Lung (tissue), 12 donors: Measurements from ENCODE around the gene GOLGB1. TPM values are rescaled to one million over a fixed set of nuclear protein-coding genes. Genes with fewer than 3 reads are reported as not detected.
A peak's percentile ranks its signal among the peaks of the same experiment; 100 is the strongest.

ENCODE experiments used
- ATAC-seq: fragments of 200-7000 bp; cut with Tn5 transposase; one replicate; pipeline ENCODE4 v1.9.1; 2020; ENCODE audit warnings: moderate number of reproducible peaks; ENCODE audit not compliant: insufficient read depth, low FRiP score
- DNase-seq, 3 donors: peaks; one replicate each; pipeline ENCODE4 v3.0.0-alpha.2; 2013 to 2017
- H3K27ac ChIP-seq, 2 donors: one replicate each; pipeline ENCODE4 v1.5.1; 2013; ENCODE audit warnings: mild to moderate bottlenecking in 2 of 2, moderate library complexity in 2 of 2, control low read depth in 1 of 2, inconsistent platforms in 1 of 2, low read depth in 1 of 2, low read length in 1 of 2
- H3K27me3 ChIP-seq, 3 donors: one replicate each; pipeline ENCODE4 v1.5.1; 2013; ENCODE audit warnings: low read length in 2 of 3; ENCODE audit not compliant: control insufficient read depth in 3 of 3, insufficient read depth in 3 of 3
- H3K36me3 ChIP-seq, 4 donors: one replicate each; pipeline ENCODE4 v1.5.1; 2013; ENCODE audit warnings: low read length in 4 of 4, mild to moderate bottlenecking in 1 of 4, moderate library complexity in 1 of 4; ENCODE audit not compliant: control insufficient read depth in 4 of 4, insufficient read depth in 4 of 4
- H3K4me1 ChIP-seq, 5 donors: one replicate each; pipeline ENCODE4 v1.5.1; 2013; ENCODE audit warnings: low read length in 5 of 5, mild to moderate bottlenecking in 2 of 5, moderate library complexity in 1 of 5; ENCODE audit not compliant: control insufficient read depth in 5 of 5, insufficient read depth in 5 of 5
- H3K4me3 ChIP-seq: one replicate; pipeline ENCODE4 v1.5.1; 2013; ENCODE audit warnings: mild to moderate bottlenecking, control low read depth, moderate library complexity
- H3K9ac ChIP-seq, 2 donors: one replicate each; pipeline ENCODE4 v1.5.1; 2013; ENCODE audit warnings: low read length in 2 of 2, control low read depth in 1 of 2; ENCODE audit not compliant: insufficient read depth in 1 of 2
- H3K9me3 ChIP-seq, 4 donors: one replicate each; pipeline ENCODE4 v1.5.1; 2013; ENCODE audit warnings: low read length in 3 of 4, mild to moderate bottlenecking in 1 of 4, moderate library complexity in 1 of 4; ENCODE audit not compliant: control insufficient read depth in 4 of 4, insufficient read depth in 3 of 4
- WGBS, 2 donors: extraction: QIAGEN DNeasy Blood & Tissue Kit; methylation state at CpG; one replicate each; pipeline ENCODE4 v1.1.7; 2013; 5-methylcytosine and 5-hydroxymethylcytosine counted together
- polyA plus RNA-seq, 2 donors: library from polyadenylated mRNA; stranded (reverse); fragments of 200-250 nt; gene quantifications; one replicate each; pipeline ENCODE4 v1.2.1, GENCODE V29; 2013
- total RNA-seq, 2 donors: library from RNA; depleted of rRNA in 1 of 2; stranded (reverse); fragments of >200 nt in 1 of 2; gene quantifications; one replicate each; pipeline ENCODE4 v1.2.1, GENCODE V29; 2014 to 2021
- TF ChIP-seq, protein P1 (sequence below): IDR thresholded peaks from 2 replicates; pipeline ENCODE4 v1.5.1; 2012; ENCODE audit warnings: mild to moderate bottlenecking; ENCODE audit errors: control extremely low read depth, extremely low read depth
- donor health status: control.
- donor health status: control.
- donor health status: Bipolar disorder and iron deficiency.
- donor health status: healthy.
- donor health status: DM: yes; HTN: yes; CAD: no.

The GOLGB1 gene
- total and polyA plus RNA-seq, 4 donors = 11.6 to 92.8 (median 31.1) TPM

DNA sequence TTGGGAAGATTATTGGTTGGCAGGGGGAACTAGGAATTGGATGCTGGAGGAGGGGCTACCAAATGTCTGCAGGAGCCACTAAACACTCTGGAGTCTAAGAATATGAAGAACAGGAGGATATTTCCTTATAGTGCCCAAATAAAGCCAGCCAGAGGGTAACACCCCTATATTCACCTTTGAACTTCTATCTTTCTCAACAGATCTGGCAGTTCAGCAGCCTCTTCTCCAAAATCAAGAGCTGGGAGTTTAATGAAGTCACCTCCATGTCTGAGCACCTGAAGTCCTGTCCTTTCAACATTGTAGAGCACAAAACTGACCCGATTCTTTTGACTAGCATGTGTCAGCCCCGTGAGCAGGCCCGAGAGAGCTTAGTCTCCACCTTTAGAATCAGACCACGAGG is 123.0 kb downstream of the GOLGB1 start:
- Histone ChIP-seq H3K27me3 (no peaks in the 10 kb centered on the region), H3K9ac (no peak overlapping the region), H3K4me1 (peaks cover 0 to 2% (median 0%) of the 10 kb centered on the region in 5 donors), H3K36me3 (no peaks in the 10 kb centered on the region), H3K4me3 (no peak overlapping the region), H3K27ac (no peak overlapping the region), H3K9me3 (peaks cover 0 to 2% (median 0%) of the 10 kb centered on the region in 4 donors)
- WGBS, 2 donors = 96 to 99% methylated on average over 4 of the region's 4 CpGs
- TF ChIP-seq, protein P1, sequence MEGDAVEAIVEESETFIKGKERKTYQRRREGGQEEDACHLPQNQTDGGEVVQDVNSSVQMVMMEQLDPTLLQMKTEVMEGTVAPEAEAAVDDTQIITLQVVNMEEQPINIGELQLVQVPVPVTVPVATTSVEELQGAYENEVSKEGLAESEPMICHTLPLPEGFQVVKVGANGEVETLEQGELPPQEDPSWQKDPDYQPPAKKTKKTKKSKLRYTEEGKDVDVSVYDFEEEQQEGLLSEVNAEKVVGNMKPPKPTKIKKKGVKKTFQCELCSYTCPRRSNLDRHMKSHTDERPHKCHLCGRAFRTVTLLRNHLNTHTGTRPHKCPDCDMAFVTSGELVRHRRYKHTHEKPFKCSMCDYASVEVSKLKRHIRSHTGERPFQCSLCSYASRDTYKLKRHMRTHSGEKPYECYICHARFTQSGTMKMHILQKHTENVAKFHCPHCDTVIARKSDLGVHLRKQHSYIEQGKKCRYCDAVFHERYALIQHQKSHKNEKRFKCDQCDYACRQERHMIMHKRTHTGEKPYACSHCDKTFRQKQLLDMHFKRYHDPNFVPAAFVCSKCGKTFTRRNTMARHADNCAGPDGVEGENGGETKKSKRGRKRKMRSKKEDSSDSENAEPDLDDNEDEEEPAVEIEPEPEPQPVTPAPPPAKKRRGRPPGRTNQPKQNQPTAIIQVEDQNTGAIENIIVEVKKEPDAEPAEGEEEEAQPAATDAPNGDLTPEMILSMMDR = no peak
- ATAC-seq (no peak), DNase-seq (no peak)

DNA sequence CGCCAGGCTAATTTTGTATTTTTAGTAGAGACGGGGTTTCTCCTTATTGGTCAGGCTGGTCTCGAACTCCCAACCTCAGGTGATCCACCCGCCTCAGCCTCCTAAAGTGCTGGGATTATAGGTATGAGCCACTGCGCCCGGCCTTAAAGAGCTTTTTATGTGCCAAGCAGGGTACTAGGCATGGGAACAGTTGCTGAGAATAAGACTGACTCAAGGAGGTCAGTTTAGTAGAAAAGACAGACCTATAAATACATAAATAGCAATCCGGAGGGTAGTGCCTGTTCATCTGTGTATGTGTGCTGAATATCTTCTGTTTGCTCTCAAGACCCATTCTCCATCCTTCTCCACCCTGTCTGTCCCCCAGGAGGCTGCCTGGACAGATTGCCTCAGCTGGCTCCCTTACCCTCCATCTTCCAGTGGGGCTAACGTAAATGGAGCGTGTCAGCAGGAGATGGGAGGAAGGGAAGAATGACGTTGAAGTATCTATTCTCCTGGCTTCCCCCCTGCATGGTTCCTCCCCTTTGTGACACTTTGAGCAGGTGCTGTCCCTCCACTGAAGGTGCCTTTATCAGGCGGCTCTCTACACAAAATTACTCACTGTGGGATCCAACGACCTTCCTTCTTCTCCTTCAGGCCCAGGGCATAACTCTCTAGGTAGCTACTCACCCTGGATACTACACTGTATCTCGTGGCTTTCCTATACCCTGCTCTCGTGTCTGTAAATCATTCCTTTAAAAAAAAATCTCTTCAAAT is 125.2 kb downstream of the GOLGB1 start:
- Histone ChIP-seq H3K36me3 (no peaks in the 10 kb centered on the region), H3K4me1 (peaks cover 0 to 2% (median 0%) of the 10 kb centered on the region in 5 donors), H3K27me3 (no peaks in the 10 kb centered on the region), H3K27ac (peak overlapping the region in 1 of 2 donors; percentile 34), H3K4me3 (no peak overlapping the region), H3K9me3 (peaks cover 0 to 2% (median 0%) of the 10 kb centered on the region in 4 donors), H3K9ac (no peak overlapping the region)
- no peak for ATAC-seq
- WGBS, 2 donors = 77 to 79% methylated on average over 14 of the region's 14 CpGs
- no peak for DNase-seq
- TF ChIP-seq, protein P1 = no peak

DNA sequence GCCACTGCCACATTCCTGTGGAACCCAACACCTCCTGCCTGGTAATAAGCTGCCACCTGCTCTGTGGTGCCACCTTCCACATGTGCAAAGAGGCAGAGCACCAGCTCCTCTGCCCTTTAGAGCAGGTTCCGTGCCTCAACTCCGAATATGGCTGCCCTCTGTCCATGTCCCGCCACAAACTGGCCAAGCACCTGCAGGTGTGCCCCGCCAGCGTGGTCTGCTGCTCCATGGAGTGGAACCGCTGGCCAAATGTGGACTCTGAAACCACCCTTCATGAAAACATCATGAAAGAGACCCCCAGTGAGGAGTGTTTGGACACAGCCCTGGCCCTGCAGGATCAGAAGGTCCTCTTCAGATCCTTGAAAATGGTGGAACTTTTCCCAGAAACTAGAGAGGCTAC is 128.1 kb downstream of the GOLGB1 start:
- Histone ChIP-seq H3K9ac (no peak overlapping the region), H3K36me3 (no peaks in the 10 kb centered on the region), H3K27ac (no peak overlapping the region), H3K4me3 (no peak overlapping the region), H3K4me1 (peaks cover 0 to 1% (median 0%) of the 10 kb centered on the region in 5 donors), H3K27me3 (no peaks in the 10 kb centered on the region), H3K9me3 (peaks cover 0 to 2% (median 0%) of the 10 kb centered on the region in 4 donors)
- TF ChIP-seq, protein P1 = no peak
- no peak for DNase-seq
- WGBS, 2 donors = 95 to 98% methylated on average over 6 of the region's 6 CpGs
- ATAC-seq = no peak
